ENCODE measurements around the gene NPTN. TPM values are rescaled to one million over a fixed set of nuclear protein-coding genes. Genes with fewer than 3 reads are reported as not detected.

Gene NPTN
- total RNA-seq: 100 to 1,000 TPM in 2 of 3 donors, 10 to 100 TPM in 1; 82.1 to 107 (median 104) TPM

- peaks cover 6 to 27% of the 10 kb centered on the region in 2 donors for H3K4me1 ChIP-seq
- DNase-seq (ENCODE audit: low spot score in 2 of 2): peak; percentile 97 to 99
- TF ChIP-seq CTCF (IDR thresholded peaks at IDR 0.05) (peak in 1 of 3 donors; percentile 8), POLR2AphosphoS5 (IDR thresholded peaks at IDR 0.05) (peak; percentile 69 to 92 (median 76)), POLR2A (IDR thresholded peaks at IDR 0.05) (peak; percentile 61)
- no peaks in the 10 kb centered on the region for H3K9me3 ChIP-seq
- no peaks in the 10 kb centered on the region for H3K27me3 ChIP-seq
- H3K36me3 ChIP-seq: no peaks in the 10 kb centered on the region
- H3K27ac ChIP-seq: peak within 1 kb of the TSS; percentile 98 to 99
- H3K4me3 ChIP-seq: peak within 1 kb of the TSS; percentile 96 to 99 (median 98)
- intact Hi-C loops (cut with DNase I; ENCODE audit: low total_unique reads): no loop called here
Measured at GRCh38 chr15:73633111-73633990, at the start of gene NPTN. Gene NPTN (minus strand): TSS chr15:73633389. CDS start chr15:73633215, 174 bp downstream.

GRCh38 chr15:73682600-73683090, 49.5 kb upstream of the NPTN start:
- H3K27ac ChIP-seq: no peak overlapping the region
- no peak for DNase-seq (ENCODE audit: low spot score in 2 of 2)
- H3K4me3 ChIP-seq: no peak overlapping the region
- peaks cover 0 to 10% of the 10 kb centered on the region in 2 donors for H3K4me1 ChIP-seq
- H3K36me3 ChIP-seq: no peaks in the 10 kb centered on the region
- no peaks in the 10 kb centered on the region for H3K9me3 ChIP-seq
- intact Hi-C loops (cut with DNase I; ENCODE audit: low total_unique reads): no loop called here
- H3K27me3 ChIP-seq: no peaks in the 10 kb centered on the region
- TF ChIP-seq POLR2A (IDR thresholded peaks at IDR 0.05): no peak
- no peak for TF ChIP-seq POLR2AphosphoS5 (IDR thresholded peaks at IDR 0.05)
- no peak for TF ChIP-seq CTCF (IDR thresholded peaks at IDR 0.05)

- Histone ChIP-seq H3K4me1 (peaks cover 0 to 8% of the 10 kb centered on the region in 2 donors), H3K4me3 (no peak overlapping the region), H3K9me3 (no peaks in the 10 kb centered on the region), H3K36me3 (no peaks in the 10 kb centered on the region), H3K27me3 (no peaks in the 10 kb centered on the region), H3K27ac (no peak overlapping the region)
- TF ChIP-seq POLR2AphosphoS5 (IDR thresholded peaks at IDR 0.05) (no peak), CTCF (IDR thresholded peaks at IDR 0.05) (no peak), POLR2A (IDR thresholded peaks at IDR 0.05) (no peak)
- no peak for DNase-seq (ENCODE audit: low spot score in 2 of 2)
- intact Hi-C loops (cut with DNase I; ENCODE audit: low total_unique reads): no loop called here
Measured at GRCh38 chr15:73681856-73682599, 48.8 kb upstream of the NPTN start.

- no peaks in the 10 kb centered on the region for H3K9me3 ChIP-seq
- intact Hi-C loops (cut with DNase I; ENCODE audit: low total_unique reads): no loop called here
- no peak overlapping the region for H3K27ac ChIP-seq
Measured at GRCh38 chr15:73681063-73681462, 47.9 kb upstream of the NPTN start.

More at GRCh38 chr15:73681063-73681462, 47.9 kb upstream of the NPTN start:
- no peak overlapping the region for H3K4me3 ChIP-seq
- no peak for TF ChIP-seq POLR2AphosphoS5 (IDR thresholded peaks at IDR 0.05)
- no peak for TF ChIP-seq CTCF (IDR thresholded peaks at IDR 0.05)
- no peak for TF ChIP-seq POLR2A (IDR thresholded peaks at IDR 0.05)
- H3K36me3 ChIP-seq: no peaks in the 10 kb centered on the region
- DNase-seq (ENCODE audit: low spot score in 2 of 2): no peak
- no peaks in the 10 kb centered on the region for H3K4me1 ChIP-seq
- no peaks in the 10 kb centered on the region for H3K27me3 ChIP-seq

Measured in breast epithelium (tissue), 4 donors.